GM12878 (cell line): Measurements from ENCODE around the gene FOXP1. TPM values are rescaled to one million over a fixed set of nuclear protein-coding genes. Genes with fewer than 3 reads are reported as not detected.

Experiments used
- ATAC-seq: fragments of 200-7000 bp; cut with Tn5 transposase; 3 replicates; pipeline ENCODE4 v1.9.1; 2020; ENCODE audit warnings: mild to moderate bottlenecking, moderate library complexity
- BruUV-seq: library from RNA; stranded (reverse); fragments of 400-500 nt; replicated peaks from 2 replicates; lab custom pipeline; 2021; lab: Mats Ljungman, UMichigan
- CTCF ChIA-PET: fragments of 300-600 bp; sonication (Branson Sonifier 250); formaldehyde crosslinking; extraction: SDS; loops from one replicate; lab custom pipeline; 2021; ENCODE audit warnings: inconsistent platforms; lab: Yijun Ruan, JAX
- POLR2A ChIA-PET: fragments of 350-600 bp; formaldehyde crosslinking; extraction: SDS; loops from one replicate; lab custom pipeline; 2021; ENCODE audit warnings: inconsistent platforms; lab: Charles Lee
- RAD21 ChIA-PET: fragments of 300-600 bp; sonication (Branson Sonifier 250); formaldehyde crosslinking; loops from one replicate; lab custom pipeline; 2023; ENCODE audit warnings: antibody characterized with exemption; ENCODE audit not compliant: unreplicated experiment; lab: Charles Lee
- SMC1A ChIA-PET: fragments of 300-600 bp; sonication (Branson Sonifier 250); formaldehyde crosslinking; loops from one replicate; lab custom pipeline; 2023; ENCODE audit not compliant: unreplicated experiment, uncharacterized antibody; lab: Charles Lee
- DNase-seq: peaks from one replicate; pipeline ENCODE4 v3.0.0-alpha.2; 2011; ENCODE audit warnings: low read depth, low spot score
- FAIRE-seq: peaks from 3 replicates; lab custom pipeline; 2011; peaks lifted over from hg19 to GRCh38; lab: Jason Lieb, UNC
- H2AFZ ChIP-seq: 2 replicates; pipeline ENCODE4 v1.6.0; 2011; ENCODE audit warnings: low read depth, low read length, control low read depth; ENCODE audit not compliant: control insufficient read depth
- H3K27ac ChIP-seq: 2 replicates; pipeline ENCODE4 v1.5.1; 2011; ENCODE audit warnings: control low read depth; ENCODE audit not compliant: control insufficient read depth, insufficient read depth
- H3K27me3 ChIP-seq, 2 experiments: replicated peaks in 1 of 2; 2 replicates each; pipeline versions ENCODE4 v1.6.0 to v1.6.1; 2011; ENCODE audit warnings: low read length in 1 of 2; ENCODE audit not compliant: control insufficient read depth in 2 of 2, insufficient read depth in 2 of 2
- H3K36me3 ChIP-seq, 2 experiments: 2 replicates each; pipeline ENCODE4 v1.5.1; 2011; ENCODE audit warnings: low read length in 1 of 2; ENCODE audit not compliant: control insufficient read depth in 2 of 2, insufficient read depth in 2 of 2
- H3K4me1 ChIP-seq: 2 replicates; pipeline ENCODE4 v1.6.1; 2011; ENCODE audit warnings: mild to moderate bottlenecking, low read length, moderate library complexity, mixed read lengths; ENCODE audit not compliant: control insufficient read depth, insufficient read depth
- H3K4me2 ChIP-seq: 2 replicates; pipeline ENCODE4 v1.6.0; 2011; ENCODE audit warnings: control low read depth; ENCODE audit not compliant: control insufficient read depth, insufficient read depth
- H3K4me3 ChIP-seq: fragments of 200-600 bp; sonication (generic); 2 replicates; pipeline ENCODE4 v1.5.1; 2016
- H3K79me2 ChIP-seq: 2 replicates; pipeline ENCODE4 v1.6.0; 2011; ENCODE audit warnings: low read length; ENCODE audit not compliant: control insufficient read depth, insufficient read depth
- H3K9ac ChIP-seq: 2 replicates; pipeline ENCODE4 v1.8.0; 2011; ENCODE audit warnings: low read length, control low read depth, mixed read lengths; ENCODE audit not compliant: control insufficient read depth, insufficient read depth
- H3K9me3 ChIP-seq: replicated peaks from 3 replicates; pipeline ENCODE4 v1.5.1; 2011; ENCODE audit warnings: mild to moderate bottlenecking, low read length; ENCODE audit not compliant: control insufficient read depth, insufficient read depth
- H4K20me1 ChIP-seq: 2 replicates; pipeline ENCODE4 v1.6.0; 2011; ENCODE audit not compliant: control insufficient read depth, insufficient read depth
- BCLAF1 ChIP-seq: fragments of 450-650 bp; IDR thresholded peaks from 2 replicates; pipeline ENCODE4 v1.6.1; 2017; ENCODE audit warnings: antibody characterized with exemption, mild to moderate bottlenecking, moderate library complexity
- RAD21 ChIP-seq: IDR thresholded peaks from 2 replicates; pipeline ENCODE4 v1.6.1; 2011; ENCODE audit warnings: mild to moderate bottlenecking, low read depth, low read length, moderate library complexity; ENCODE audit not compliant: insufficient read depth
- REST ChIP-seq: IDR thresholded peaks from 2 replicates; pipeline ENCODE4 v1.6.1; 2012; ENCODE audit warnings: mild to moderate bottlenecking, low read depth, low read length
- WGBS: methylation state at CpG from one replicate; pipeline ENCODE4 v1.1.6; 2016; ENCODE audit warnings: low lambda C conversion rate; ENCODE audit not compliant: insufficient replicate concordance, insufficient coverage; ENCODE audit errors: missing lambda C conversion rate; 5-methylcytosine and 5-hydroxymethylcytosine counted together
- in situ Hi-C: fragments of 300-500 bp; cut with MboI; formaldehyde crosslinking; loops from 9 replicates; pipeline ENCODE4 v1.14.3; 2018; ENCODE audit warnings: mixed read lengths
- intact Hi-C: fragments of 100-400 bp; cut with micrococcal nuclease; formaldehyde crosslinking; loops from one replicate; pipeline ENCODE4 v1.14.2; 2022; ENCODE audit not compliant: unreplicated experiment
- polyA plus RNA-seq, 11 experiments: library from polyadenylated mRNA; depleted of rRNA in 4 of 11; unstranded in 6 of 11; stranded (reverse) in 5 of 11; fragments of >200 nt; fragmentation: Nextera tagmentation in 4 of 11; fragmentation: Illumina TruSeq in 1 of 11; extraction: Ambion mirVana in 4 of 11; extraction: Trizol in 1 of 11; gene quantifications; 1 replicate in 1 of 11; 2 replicates in 10 of 11; pipeline versions ENCODE4 v1.2.1 to v1.2.3, GENCODE V29; 2011 to 2016; ENCODE audit warnings: inconsistent platforms in 2 of 11, missing spikeins in 2 of 11, low read depth in 1 of 11
- total RNA-seq, 4 experiments: library from RNA; depleted of rRNA in 3 of 4; stranded (reverse); fragments of >200 nt in 3 of 4; fragmentation: Illumina TruSeq in 1 of 4; extraction: Trizol in 1 of 4; gene quantifications; 2 replicates each; pipeline versions ENCODE4 v1.2.1 to v1.2.3, GENCODE V29; 2013 to 2021

The FOXP1 gene
- total and polyA plus RNA-seq, 10 of the 15 experiments (the other 5 are each of a cell fraction or from before 2014, with no cell fraction given), result 0.05 to 1.6 (median 0.20) TPM; not detected in 1

- CTCF ChIA-PET, result interaction anchor here (0.9 to 1.9 kb wide), 2 partner anchors 9 to 16 kb away, joined by 3 to 6 read pairs; no protein-coding TSS in a partner anchor
- no peak overlapping the region for H3K4me2 ChIP-seq
- no peak overlapping the region for H3K27ac ChIP-seq
- peaks cover 7% of the 10 kb centered on the region; the same call in 1 of the 2 replicates for H3K4me1 ChIP-seq
- H3K79me2 ChIP-seq, result no peaks in the 10 kb centered on the region
- H3K9me3 ChIP-seq, result no peaks in the 10 kb centered on the region
- RAD21 ChIA-PET, result no interaction called here
- POLR2A ChIA-PET, result no interaction called here
- FAIRE-seq (peak; percentile 68), ATAC-seq (peak; percentile 21; the same call in 1 of the 3 replicates), DNase-seq (no peak)
- H3K36me3 ChIP-seq, result no peaks in the 10 kb centered on the region
- H2AFZ ChIP-seq, result no peak overlapping the region
- SMC1A ChIA-PET, result interaction anchor here (1.9 kb wide), 1 partner anchor 19 kb away, joined by 5 read pairs; no protein-coding TSS in a partner anchor
- H3K4me3 ChIP-seq, result no peak overlapping the region
- in situ Hi-C loops, result no loop called here
- no peaks in the 10 kb centered on the region; the same call in 1 of the 2 replicates for H4K20me1 ChIP-seq
- no peak overlapping the region for H3K9ac ChIP-seq
- TF ChIP-seq BCLAF1, result no peak
- TF ChIP-seq REST, result no peak
- 0 out of 2 replicates have a peak, but pooled peaks have one; percentile 11 for TF ChIP-seq RAD21
- BruUV-seq, result no TSS peak
- peaks cover 0 to 3% of the 10 kb centered on the region in 2 experiments; a peak in 2 of 4 replicates for H3K27me3 ChIP-seq
- 35% methylated on average over 8 of the region's 8 CpGs for WGBS
- intact Hi-C loops, result no loop called here
Observed at GRCh38 chr3:71416876-71417275, 166.7 kb downstream of the FOXP1 start.
